Measurements from ENCODE around the gene CHCHD5. TPM values are rescaled to one million over a fixed set of nuclear protein-coding genes. Genes with fewer than 3 reads are reported as not detected.

The CHCHD5 gene
- total and polyA plus RNA-seq, 10 of the 15 experiments (the other 5 are each of a cell fraction or from before 2014, with no cell fraction given) = 16.4 to 118 (median 45.2) TPM

- TF ChIP-seq ZNF384 (IDR thresholded peaks at IDR 0.05; ENCODE audit: borderline replicate concordance, low read depth, low read length) = peak; percentile 86
These were observed 2.1 kb upstream of the CHCHD5 start (continued) for GRCh38 chr2:112582314-112582746.

- peaks cover 20% of the 10 kb centered on the region for H3K4me1 ChIP-seq (ENCODE audit: control insufficient read depth, insufficient read depth, low read length)
- no peak for FAIRE-seq
- H2AFZ ChIP-seq (ENCODE audit: control insufficient read depth, low read depth, low read length) = peak overlapping the region; percentile 95
- H3K79me2 ChIP-seq (ENCODE audit: control insufficient read depth, insufficient read depth, low read length) = peaks cover 11% of the 10 kb centered on the region
- ChIA-PET POLR2A (interaction anchor here (0.9 to 2.5 kb wide), 4 partner anchors 103 to 297 kb away, joined by 3 to 12 read pairs (median 3); no protein-coding TSS in a partner anchor), RAD21 (ENCODE audit: unreplicated experiment) (interaction anchor here (0.9 to 4.3 kb wide), 15 partner anchors 17 to 696 kb away, joined by 3 to 28 read pairs (median 5); partner anchors contain the start of genes SLC20A1, TMEM87B and ZC3H8), CTCF (interaction anchor here (0.9 to 4.6 kb wide), 18 partner anchors 12 to 462 kb away, joined by 3 to 40 read pairs (median 6); partner anchors contain the start of gene ZC3H8), SMC1A (ENCODE audit: uncharacterized antibody, unreplicated experiment) (interaction anchor here (0.7 to 4.3 kb wide), 12 partner anchors 18 to 462 kb away, joined by 3 to 18 read pairs (median 4); no protein-coding TSS in a partner anchor)
- H3K9ac ChIP-seq (ENCODE audit: control insufficient read depth, insufficient read depth, low read length) = peak overlapping the region; percentile 92
- BruUV-seq (replicated peaks) = TSS peak; percentile 93
- DNase-seq (ENCODE audit: low read depth, low spot score) = no peak
- 0 out of 2 replicates have a peak, but pooled peaks have one; percentile 38 for TF ChIP-seq MXI1 (IDR thresholded peaks at IDR 0.05; ENCODE audit: low read depth, low read length)
- TF ChIP-seq MTA3 (IDR thresholded peaks at IDR 0.05; ENCODE audit: borderline replicate concordance, low read length) = peak; percentile 48; the same call in 1 of the 2 replicates
- TF ChIP-seq ATF7 (IDR thresholded peaks at IDR 0.05; ENCODE audit: low read depth) = peak; percentile 90
- no peak for TF ChIP-seq HSF1 (IDR thresholded peaks at IDR 0.05; ENCODE audit: low read depth, low read length)
- ATAC-seq = peak; percentile 31
- H3K9me3 ChIP-seq (replicated peaks; ENCODE audit: control insufficient read depth, insufficient read depth, low read length) = no peaks in the 10 kb centered on the region
- intact Hi-C loops (cut with micrococcal nuclease; ENCODE audit: unreplicated experiment) = loop anchor here (2.0 to 5.0 kb wide), 3 partner anchors 325 to 526 kb away; partner anchors contain the start of gene TMEM87B
- in situ Hi-C loops (cut with MboI) = loop anchor here (5.0 kb wide), 1 partner anchor 101 kb away; the partner anchor contains the start of gene TTL
- H3K4me2 ChIP-seq (ENCODE audit: control insufficient read depth, insufficient read depth) = peak overlapping the region; percentile 41
- no peaks in the 10 kb centered on the region for H4K20me1 ChIP-seq (ENCODE audit: control insufficient read depth, insufficient read depth)
- H3K27me3 ChIP-seq (replicated peaks in 1 of 2; ENCODE audit: control insufficient read depth in 2 of 2, insufficient read depth in 2 of 2, low read length in 1 of 2) = no peaks in the 10 kb centered on the region
- peak overlapping the region; percentile 95 for H3K27ac ChIP-seq (ENCODE audit: control insufficient read depth, insufficient read depth)
- 63% methylated on average over 19 of the region's 19 CpGs for WGBS (ENCODE audit: insufficient coverage, insufficient replicate concordance, low lambda C conversion rate, missing lambda C conversion rate)
- H3K36me3 ChIP-seq (ENCODE audit: control insufficient read depth in 2 of 2, insufficient read depth in 2 of 2, low read length in 1 of 2) = peaks cover 0 to 4% of the 10 kb centered on the region in 2 experiments; a peak in 1 of 4 replicates
- H3K4me3 ChIP-seq = peak overlapping the region; percentile 89
These were observed 794 bp upstream of the CHCHD5 start for GRCh38 chr2:112583497-112584133.
